Astrocyte (in vitro differentiated cells and primary cell): ENCODE results near the gene DENND5B.

Experiments
- CTCF ChIP-seq: IDR thresholded peaks from 2 replicates; pipeline ENCODE4 v1.5.1; 2011; ENCODE audit warnings: low read depth, mild to moderate bottlenecking, inconsistent platforms, low read length, moderate library complexity; ENCODE audit not compliant: insufficient read depth
- EZH2 ChIP-seq: IDR thresholded peaks from 2 replicates; pipeline ENCODE4 v1.6.1; 2012; ENCODE audit warnings: mild to moderate bottlenecking, low read length, inconsistent platforms; ENCODE audit not compliant: insufficient read depth

GRCh38 chr12:31524791-31525495 is 66.0 kb downstream of the DENND5B start:
- TF ChIP-seq CTCF (no peak), EZH2 (no peak)
